Measurements from ENCODE around the gene S100PBP.

The S100PBP gene

GRCh38 chr1:32861904-32862695, 44.6 kb downstream of the S100PBP start:
- no peaks in the 10 kb centered on the region for H3K9me3 ChIP-seq (ENCODE audit: severe bottlenecking)
- H3K4me1 ChIP-seq (ENCODE audit: insufficient read depth, poor library complexity, severe bottlenecking) = no peaks in the 10 kb centered on the region
- H3K4me3 ChIP-seq (ENCODE audit: severe bottlenecking) = no peak overlapping the region
- no peak overlapping the region for H3K27ac ChIP-seq (ENCODE audit: poor library complexity, severe bottlenecking)
- TF ChIP-seq, protein P1, sequence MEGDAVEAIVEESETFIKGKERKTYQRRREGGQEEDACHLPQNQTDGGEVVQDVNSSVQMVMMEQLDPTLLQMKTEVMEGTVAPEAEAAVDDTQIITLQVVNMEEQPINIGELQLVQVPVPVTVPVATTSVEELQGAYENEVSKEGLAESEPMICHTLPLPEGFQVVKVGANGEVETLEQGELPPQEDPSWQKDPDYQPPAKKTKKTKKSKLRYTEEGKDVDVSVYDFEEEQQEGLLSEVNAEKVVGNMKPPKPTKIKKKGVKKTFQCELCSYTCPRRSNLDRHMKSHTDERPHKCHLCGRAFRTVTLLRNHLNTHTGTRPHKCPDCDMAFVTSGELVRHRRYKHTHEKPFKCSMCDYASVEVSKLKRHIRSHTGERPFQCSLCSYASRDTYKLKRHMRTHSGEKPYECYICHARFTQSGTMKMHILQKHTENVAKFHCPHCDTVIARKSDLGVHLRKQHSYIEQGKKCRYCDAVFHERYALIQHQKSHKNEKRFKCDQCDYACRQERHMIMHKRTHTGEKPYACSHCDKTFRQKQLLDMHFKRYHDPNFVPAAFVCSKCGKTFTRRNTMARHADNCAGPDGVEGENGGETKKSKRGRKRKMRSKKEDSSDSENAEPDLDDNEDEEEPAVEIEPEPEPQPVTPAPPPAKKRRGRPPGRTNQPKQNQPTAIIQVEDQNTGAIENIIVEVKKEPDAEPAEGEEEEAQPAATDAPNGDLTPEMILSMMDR (IDR thresholded peaks at IDR 0.05; ENCODE audit: poor library complexity, severe bottlenecking) = no peak
- peaks cover 12% of the 10 kb centered on the region for H3K36me3 ChIP-seq (ENCODE audit: low read depth)
- DNase-seq (ENCODE audit: low spot score) (no peak), ATAC-seq (ENCODE audit: low read depth) (no peak; the same call in 1 of the 3 replicates)
- no peaks in the 10 kb centered on the region for H3K27me3 ChIP-seq (ENCODE audit: insufficient read depth, poor library complexity, severe bottlenecking)

DNA sequence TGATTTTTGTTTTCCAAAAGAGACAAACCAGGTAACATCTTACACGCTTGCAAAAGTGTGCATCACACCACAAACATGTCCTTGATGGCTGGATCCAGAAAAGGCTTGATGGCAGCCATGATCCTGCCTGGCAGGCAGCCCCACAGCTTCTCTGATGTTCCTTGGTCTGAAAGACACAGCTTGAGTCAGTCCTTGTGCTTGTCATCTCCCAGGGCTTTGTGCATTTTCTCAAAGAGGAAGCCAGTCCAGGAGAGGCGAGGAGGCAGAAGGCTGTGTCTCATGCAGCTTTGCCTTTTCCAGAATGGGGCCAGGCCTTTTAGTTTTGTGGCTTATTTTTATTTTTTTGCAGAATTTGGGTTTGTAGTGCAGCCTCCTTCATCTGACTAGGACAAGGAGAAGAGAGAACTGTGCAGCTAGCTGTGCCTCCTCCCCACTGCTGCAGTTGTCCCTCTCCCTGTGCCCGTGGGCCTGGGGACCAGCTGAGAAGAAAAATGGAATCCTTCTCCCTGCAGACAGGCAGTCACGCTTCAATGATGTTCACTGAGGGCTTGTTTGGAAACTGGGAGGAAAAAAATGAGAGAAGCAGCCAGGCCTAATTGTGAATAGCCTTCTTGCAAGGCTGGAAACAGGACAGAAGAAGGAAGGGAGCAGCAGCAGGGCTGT, 45.9 kb downstream of the S100PBP start:
- H3K4me3 ChIP-seq (ENCODE audit: severe bottlenecking) = no peak overlapping the region
- H3K27me3 ChIP-seq (ENCODE audit: insufficient read depth, poor library complexity, severe bottlenecking) = no peaks in the 10 kb centered on the region
- TF ChIP-seq, protein P1 (IDR thresholded peaks at IDR 0.05; ENCODE audit: poor library complexity, severe bottlenecking) = no peak
- H3K36me3 ChIP-seq (ENCODE audit: low read depth) = peaks cover 3% of the 10 kb centered on the region
- no peaks in the 10 kb centered on the region for H3K9me3 ChIP-seq (ENCODE audit: severe bottlenecking)
- DNase-seq (ENCODE audit: low spot score) (no peak), ATAC-seq (ENCODE audit: low read depth) (no peak)
- H3K4me1 ChIP-seq (ENCODE audit: insufficient read depth, poor library complexity, severe bottlenecking) = no peaks in the 10 kb centered on the region
- no peak overlapping the region for H3K27ac ChIP-seq (ENCODE audit: poor library complexity, severe bottlenecking)

DNA sequence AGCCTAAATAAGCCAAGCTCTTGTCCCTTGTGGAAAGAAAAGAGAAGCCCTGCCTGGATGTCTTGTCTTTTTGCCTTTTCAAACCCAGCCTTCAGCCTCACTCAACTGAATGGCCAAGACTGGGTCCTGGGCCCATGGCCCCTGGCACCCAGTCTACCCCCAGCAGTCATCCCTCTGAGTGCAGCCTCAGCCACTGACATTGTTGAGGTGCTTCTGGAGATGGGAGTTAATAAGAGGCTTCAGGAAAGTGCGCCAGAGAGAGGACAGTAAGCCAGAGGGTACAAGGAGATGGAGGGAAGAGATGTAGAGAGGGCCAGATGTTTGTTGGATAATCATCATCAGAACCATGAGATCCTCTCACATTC, 46.4 kb downstream of the S100PBP start:
- TF ChIP-seq, protein P1 (IDR thresholded peaks at IDR 0.05; ENCODE audit: poor library complexity, severe bottlenecking) = no peak
- H3K27ac ChIP-seq (ENCODE audit: poor library complexity, severe bottlenecking) = no peak overlapping the region
- ATAC-seq (ENCODE audit: low read depth) (no peak), DNase-seq (ENCODE audit: low spot score) (no peak)
- H3K4me1 ChIP-seq (ENCODE audit: insufficient read depth, poor library complexity, severe bottlenecking) = no peaks in the 10 kb centered on the region
- H3K4me3 ChIP-seq (ENCODE audit: severe bottlenecking) = no peak overlapping the region
- H3K36me3 ChIP-seq (ENCODE audit: low read depth) = no peaks in the 10 kb centered on the region; the same call in 1 of the 2 replicates
- no peaks in the 10 kb centered on the region for H3K9me3 ChIP-seq (ENCODE audit: severe bottlenecking)
- no peaks in the 10 kb centered on the region for H3K27me3 ChIP-seq (ENCODE audit: insufficient read depth, poor library complexity, severe bottlenecking)

DNA sequence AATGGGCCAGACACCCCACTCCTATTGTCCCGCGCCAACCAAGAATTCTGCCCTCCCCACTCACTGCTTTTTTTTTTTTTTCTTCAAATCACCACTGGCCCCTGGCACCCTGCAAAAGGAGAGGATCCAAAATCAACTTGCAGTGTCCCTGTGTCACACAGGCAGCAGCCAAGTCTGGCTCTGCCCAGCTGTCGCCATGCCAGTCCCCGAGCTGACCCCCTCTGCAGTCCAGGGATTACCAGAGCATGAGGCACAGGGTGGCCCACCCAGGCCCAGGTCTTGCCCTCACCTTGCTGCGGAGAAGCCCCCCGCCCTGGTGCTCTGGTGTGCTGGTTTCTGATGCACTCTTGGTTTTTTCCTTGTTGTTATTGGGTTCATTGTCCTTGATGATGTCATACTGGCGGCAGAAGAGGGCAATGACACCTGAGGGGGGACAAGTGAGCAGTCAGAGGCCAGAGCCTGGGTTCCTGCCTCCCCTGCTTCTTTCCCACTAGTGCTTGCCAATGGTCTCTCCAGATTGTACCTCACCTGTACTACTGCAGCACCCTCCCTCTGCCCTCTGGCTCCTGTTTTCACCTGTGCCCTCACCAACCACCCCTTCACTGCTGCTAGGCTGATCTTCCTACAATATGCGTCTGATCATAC, 47.0 kb downstream of the S100PBP start:
- Histone ChIP-seq H3K36me3 (ENCODE audit: low read depth) (no peaks in the 10 kb centered on the region; the same call in 1 of the 2 replicates), H3K9me3 (ENCODE audit: severe bottlenecking) (no peaks in the 10 kb centered on the region), H3K27me3 (ENCODE audit: insufficient read depth, poor library complexity, severe bottlenecking) (no peaks in the 10 kb centered on the region), H3K27ac (ENCODE audit: poor library complexity, severe bottlenecking) (no peak overlapping the region), H3K4me3 (ENCODE audit: severe bottlenecking) (no peak overlapping the region), H3K4me1 (ENCODE audit: insufficient read depth, poor library complexity, severe bottlenecking) (no peaks in the 10 kb centered on the region)
- DNase-seq (ENCODE audit: low spot score) = no peak
- TF ChIP-seq, protein P1 (IDR thresholded peaks at IDR 0.05; ENCODE audit: poor library complexity, severe bottlenecking) = no peak
- no peak for ATAC-seq (ENCODE audit: low read depth)
